Glomerular visceral epithelial cell (primary cell): ENCODE data around the gene FKBP8.

ENCODE experiments used
- DNase-seq: peaks from one replicate; pipeline ENCODE4 v3.0.0-alpha.2; 2016; ENCODE audit errors: extremely low spot score

Gene FKBP8

GRCh38 chr19:18502246-18502637 is 41.1 kb downstream of the FKBP8 start:
- no peak for DNase-seq

GRCh38 chr19:18501832-18502231 is 41.5 kb downstream of the FKBP8 start:
- no peak for DNase-seq

GRCh38 chr19:18501351-18501750 is 42.0 kb downstream of the FKBP8 start:
- DNase-seq: no peak

- DNase-seq: no peak
Measured at GRCh38 chr19:18500799-18501198, 42.6 kb downstream of the FKBP8 start.

GRCh38 chr19:18500376-18500775 is 43.0 kb downstream of the FKBP8 start:
- DNase-seq: no peak

GRCh38 chr19:18499055-18499775 is 44.2 kb downstream of the FKBP8 start:
- DNase-seq: no peak

GRCh38 chr19:18496980-18497256 is 46.5 kb downstream of the FKBP8 start:
- DNase-seq: no peak

GRCh38 chr19:18496167-18496979 is 47.0 kb downstream of the FKBP8 start:
- DNase-seq: peak; percentile 75

GRCh38 chr19:18495204-18495911 is 48.0 kb downstream of the FKBP8 start:
- DNase-seq: no peak

GRCh38 chr19:18494267-18494607 is 49.1 kb downstream of the FKBP8 start:
- no peak for DNase-seq

- DNase-seq: no peak
Measured at GRCh38 chr19:18493440-18494266, 49.7 kb downstream of the FKBP8 start.

- DNase-seq: no peak
Measured at GRCh38 chr19:18491995-18492953, 51.1 kb downstream of the FKBP8 start.

GRCh38 chr19:18490728-18491127 is 52.6 kb downstream of the FKBP8 start:
- no peak for DNase-seq

GRCh38 chr19:18489627-18490184 is 53.7 kb downstream of the FKBP8 start:
- DNase-seq: no peak

- no peak for DNase-seq
Measured at GRCh38 chr19:18488838-18489626, 54.3 kb downstream of the FKBP8 start.

- DNase-seq: peak; percentile 34
Measured at GRCh38 chr19:18488403-18488723, 55.0 kb downstream of the FKBP8 start.

GRCh38 chr19:18487576-18488402 is 55.6 kb downstream of the FKBP8 start:
- DNase-seq: no peak

- no peak for DNase-seq
Measured at GRCh38 chr19:18486746-18487145, 56.6 kb downstream of the FKBP8 start.

- DNase-seq: no peak
Measured at GRCh38 chr19:18484992-18485391, 58.4 kb downstream of the FKBP8 start.
